ENCODE data around the gene CFAP100.

CFAP100 gene

DNA sequence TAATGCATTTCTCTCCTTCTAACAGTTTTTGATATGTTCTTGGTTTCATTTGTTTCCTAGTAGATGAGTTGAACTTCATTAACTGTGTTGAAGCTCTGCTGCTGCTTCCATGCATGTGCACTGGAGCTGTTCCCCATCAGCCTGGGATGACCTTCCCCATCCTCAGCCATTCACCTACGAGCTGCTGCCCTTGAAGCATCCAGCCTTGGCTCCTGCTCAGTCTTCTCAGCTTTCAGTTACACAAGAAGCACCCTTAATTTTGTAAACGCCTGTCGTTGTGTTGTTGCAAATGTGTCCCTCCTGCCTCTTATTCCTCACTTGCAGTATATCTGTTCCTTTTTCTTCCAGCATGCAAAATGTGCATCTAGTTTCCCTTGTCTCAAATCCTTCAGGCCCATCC, 89.4 kb downstream of the CFAP100 start:
- no peak for DNase-seq

- DNase-seq = no peak
Observed at GRCh38 chr3:126484662-126485061, 90.0 kb downstream of the CFAP100 start.

GRCh38 chr3:126485176-126485897, 90.6 kb downstream of the CFAP100 start:
- DNase-seq = no peak

DNA sequence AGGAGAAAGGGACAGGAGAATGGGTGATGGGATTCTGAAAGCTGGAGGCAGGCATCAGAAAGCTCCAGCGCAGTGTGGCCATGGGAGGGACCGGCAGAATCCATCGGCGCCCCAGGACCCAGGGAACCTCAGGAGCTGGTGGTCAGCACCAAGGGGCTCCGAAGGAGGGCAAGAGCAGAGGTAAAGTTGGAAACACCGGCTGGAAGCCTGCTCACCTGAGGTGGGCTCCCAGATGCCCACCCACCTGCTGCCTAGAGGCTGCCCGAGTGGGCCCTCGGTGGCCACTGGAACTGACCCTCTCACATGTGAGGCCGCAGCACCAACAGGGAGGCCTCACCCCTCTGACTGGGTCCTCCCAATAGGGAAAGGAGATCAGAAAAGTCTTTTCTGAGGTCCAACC, 91.2 kb downstream of the CFAP100 start:
- no peak for DNase-seq

All from islet precursor cell (in vitro differentiated cells).